ENCODE measurements around the gene SUCLG2.

DNA sequence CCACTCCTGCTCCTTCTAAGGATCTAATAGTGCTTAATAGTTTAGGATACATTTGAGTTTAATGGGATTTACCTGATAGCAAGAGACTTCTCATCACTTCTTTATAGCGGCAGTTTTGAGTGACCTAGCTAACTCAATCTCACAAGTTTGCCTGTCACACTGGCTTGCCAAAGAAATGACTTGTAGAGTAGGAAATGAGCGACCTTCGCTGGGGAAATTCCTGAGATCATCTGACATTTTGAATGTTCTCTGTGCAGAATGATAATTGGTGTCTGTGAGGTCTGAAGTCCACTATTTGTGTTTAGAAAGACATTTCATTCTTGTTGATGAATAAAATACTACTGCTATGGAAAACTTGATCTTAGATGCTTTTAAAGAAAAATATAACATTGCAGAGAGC, 30.3 kb downstream of the SUCLG2 start:
- no peak for TF ChIP-seq CTCF (tag by site-specific recombination; IDR thresholded peaks at IDR 0.05)
- TF ChIP-seq, protein P1, sequence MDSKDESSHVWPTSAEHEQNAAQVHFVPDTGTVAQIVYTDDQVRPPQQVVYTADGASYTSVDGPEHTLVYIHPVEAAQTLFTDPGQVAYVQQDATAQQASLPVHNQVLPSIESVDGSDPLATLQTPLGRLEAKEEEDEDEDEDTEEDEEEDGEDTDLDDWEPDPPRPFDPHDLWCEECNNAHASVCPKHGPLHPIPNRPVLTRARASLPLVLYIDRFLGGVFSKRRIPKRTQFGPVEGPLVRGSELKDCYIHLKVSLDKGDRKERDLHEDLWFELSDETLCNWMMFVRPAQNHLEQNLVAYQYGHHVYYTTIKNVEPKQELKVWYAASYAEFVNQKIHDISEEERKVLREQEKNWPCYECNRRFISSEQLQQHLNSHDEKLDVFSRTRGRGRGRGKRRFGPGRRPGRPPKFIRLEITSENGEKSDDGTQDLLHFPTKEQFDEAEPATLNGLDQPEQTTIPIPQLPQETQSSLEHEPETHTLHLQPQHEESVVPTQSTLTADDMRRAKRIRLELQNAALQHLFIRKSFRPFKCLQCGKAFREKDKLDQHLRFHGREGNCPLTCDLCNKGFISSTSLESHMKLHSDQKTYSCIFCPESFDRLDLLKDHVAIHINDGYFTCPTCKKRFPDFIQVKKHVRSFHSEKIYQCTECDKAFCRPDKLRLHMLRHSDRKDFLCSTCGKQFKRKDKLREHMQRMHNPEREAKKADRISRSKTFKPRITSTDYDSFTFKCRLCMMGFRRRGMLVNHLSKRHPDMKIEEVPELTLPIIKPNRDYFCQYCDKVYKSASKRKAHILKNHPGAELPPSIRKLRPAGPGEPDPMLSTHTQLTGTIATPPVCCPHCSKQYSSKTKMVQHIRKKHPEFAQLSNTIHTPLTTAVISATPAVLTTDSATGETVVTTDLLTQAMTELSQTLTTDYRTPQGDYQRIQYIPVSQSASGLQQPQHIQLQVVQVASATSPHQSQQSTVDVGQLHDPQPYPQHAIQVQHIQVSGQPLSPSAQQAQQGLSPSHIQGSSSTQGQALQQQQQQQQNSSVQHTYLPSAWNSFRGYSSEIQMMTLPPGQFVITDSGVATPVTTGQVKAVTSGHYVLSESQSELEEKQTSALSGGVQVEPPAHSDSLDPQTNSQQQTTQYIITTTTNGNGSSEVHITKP (tag by site-specific recombination; IDR thresholded peaks at IDR 0.05): no peak
